ENCODE measurements around the gene SMG7.

Gene SMG7

DNA sequence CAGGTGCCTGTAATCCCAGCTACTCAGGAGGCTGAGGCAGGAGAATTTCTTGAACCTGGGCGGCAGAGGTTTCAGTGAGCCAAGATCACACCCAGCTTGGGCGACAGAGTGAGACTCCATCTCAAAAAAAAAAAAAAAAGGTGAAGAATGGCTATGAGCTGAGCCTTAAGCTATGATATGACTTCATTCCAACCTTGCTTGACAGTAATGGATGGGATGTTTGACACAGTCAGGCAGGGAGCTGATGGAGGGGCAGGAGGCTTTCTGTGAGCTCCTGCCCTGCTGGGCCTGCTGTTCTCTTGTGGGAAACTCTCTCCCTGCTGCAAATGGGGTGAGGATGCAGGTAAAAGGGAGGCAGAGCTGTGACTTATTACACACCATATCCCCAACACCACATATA, 90.4 kb downstream of the SMG7 start:
- TF ChIP-seq TCF7L2 (IDR thresholded peaks at IDR 0.05; ENCODE audit: borderline replicate concordance, low read depth, low read length) = no peak
- no peak for TF ChIP-seq ZNF549 (tag by site-specific recombination; IDR thresholded peaks at IDR 0.05)
- TF ChIP-seq ZNF677 (tag by site-specific recombination; IDR thresholded peaks at IDR 0.05) = no peak
- TF ChIP-seq ZNF114 (tag by site-specific recombination; IDR thresholded peaks at IDR 0.05) = no peak
- TF ChIP-seq HOXC10 (CRISPR knock-in tag; IDR thresholded peaks at IDR 0.05) = no peak
- TF ChIP-seq ZNF16 (tag by site-specific recombination; IDR thresholded peaks at IDR 0.05; ENCODE audit: low read depth) = no peak
- TF ChIP-seq ZNF837 (tag by site-specific recombination; IDR thresholded peaks at IDR 0.05) = no peak
- TF ChIP-seq, protein P1, sequence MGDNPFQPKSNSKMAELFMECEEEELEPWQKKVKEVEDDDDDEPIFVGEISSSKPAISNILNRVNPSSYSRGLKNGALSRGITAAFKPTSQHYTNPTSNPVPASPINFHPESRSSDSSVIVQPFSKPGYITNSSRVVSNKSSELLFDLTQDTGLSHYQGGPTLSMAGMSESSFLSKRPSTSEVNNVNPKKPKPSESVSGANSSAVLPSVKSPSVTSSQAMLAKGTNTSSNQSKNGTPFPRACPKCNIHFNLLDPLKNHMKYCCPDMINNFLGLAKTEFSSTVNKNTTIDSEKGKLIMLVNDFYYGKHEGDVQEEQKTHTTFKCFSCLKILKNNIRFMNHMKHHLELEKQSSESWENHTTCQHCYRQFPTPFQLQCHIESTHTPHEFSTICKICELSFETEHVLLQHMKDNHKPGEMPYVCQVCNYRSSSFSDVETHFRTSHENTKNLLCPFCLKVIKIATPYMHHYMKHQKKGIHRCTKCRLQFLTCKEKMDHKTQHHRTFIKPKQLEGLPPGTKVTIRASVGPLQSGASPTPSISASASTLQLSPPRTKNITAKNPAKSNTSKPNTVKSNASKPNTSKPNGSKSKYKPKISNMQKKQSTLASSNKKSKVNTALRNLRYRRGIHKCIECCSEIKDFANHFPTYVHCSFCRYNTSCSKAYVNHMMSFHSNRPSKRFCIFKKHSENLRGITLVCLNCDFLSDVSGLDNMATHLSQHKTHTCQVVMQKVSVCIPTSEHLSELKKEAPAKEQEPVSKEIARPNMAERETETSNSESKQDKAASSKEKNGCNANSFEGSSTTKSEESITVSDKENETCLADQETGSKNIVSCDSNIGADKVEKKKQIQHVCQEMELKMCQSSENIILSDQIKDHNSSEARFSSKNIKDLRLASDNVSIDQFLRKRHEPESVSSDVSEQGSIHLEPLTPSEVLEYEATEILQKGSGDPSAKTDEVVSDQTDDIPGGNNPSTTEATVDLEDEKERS (tag by site-specific recombination; IDR thresholded peaks at IDR 0.05) = no peak
- TF ChIP-seq ZNF157 (tag by site-specific recombination; IDR thresholded peaks at IDR 0.05) = no peak
- Histone ChIP-seq H3K9me3 (ENCODE audit: control insufficient read depth, insufficient read depth, low read depth, low read length) (no peaks in the 10 kb centered on the region), H3K4me1 (ENCODE audit: control insufficient read depth, insufficient read depth, low read length) (no peaks in the 10 kb centered on the region), H3K27ac (ENCODE audit: extremely low read depth, low read depth, low read length) (no peak overlapping the region), H3K4me3 (ENCODE audit: low read depth, low read length) (no peak overlapping the region), H3K36me3 (ENCODE audit: control insufficient read depth in 2 of 2, insufficient read depth in 1 of 2, low read length in 2 of 2) (peaks cover 0 to 6% of the 10 kb centered on the region in 2 experiments; a peak in 1 of 3 replicates)
- POLR2A ChIA-PET = interaction anchor here (0.7 kb wide), 1 partner anchor 9 kb away, joined by 3 read pairs; no protein-coding TSS in a partner anchor
- CTCF ChIA-PET = no interaction called here

DNA sequence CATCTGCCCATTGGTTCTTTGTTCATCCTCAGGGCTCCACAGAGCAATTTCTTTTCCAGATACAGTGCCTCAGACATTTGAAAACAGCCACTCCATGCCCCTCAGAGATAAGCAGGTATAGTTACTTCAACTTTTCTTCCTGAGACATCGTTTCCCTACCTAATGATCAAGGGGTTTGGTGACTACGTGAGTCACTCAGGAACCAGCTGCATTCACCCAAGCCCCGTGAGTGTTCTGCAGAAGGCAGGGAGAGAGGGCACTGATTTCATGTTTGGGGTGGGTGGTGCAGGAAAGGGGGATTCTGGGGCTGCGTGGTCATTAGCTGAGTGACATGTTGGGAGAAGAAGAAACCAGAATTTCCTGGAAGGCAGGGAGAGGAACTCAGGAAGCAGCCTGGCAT, 93.0 kb downstream of the SMG7 start:
- Histone ChIP-seq H3K36me3 (ENCODE audit: control insufficient read depth in 2 of 2, insufficient read depth in 1 of 2, low read length in 2 of 2) (no peaks in the 10 kb centered on the region), H3K4me3 (ENCODE audit: low read depth, low read length) (no peak overlapping the region), H3K27ac (ENCODE audit: extremely low read depth, low read depth, low read length) (no peak overlapping the region), H3K4me1 (ENCODE audit: control insufficient read depth, insufficient read depth, low read length) (no peaks in the 10 kb centered on the region), H3K9me3 (ENCODE audit: control insufficient read depth, insufficient read depth, low read depth, low read length) (no peaks in the 10 kb centered on the region)
- ChIA-PET POLR2A (no interaction called here), CTCF (no interaction called here)
- TF ChIP-seq, protein P2, sequence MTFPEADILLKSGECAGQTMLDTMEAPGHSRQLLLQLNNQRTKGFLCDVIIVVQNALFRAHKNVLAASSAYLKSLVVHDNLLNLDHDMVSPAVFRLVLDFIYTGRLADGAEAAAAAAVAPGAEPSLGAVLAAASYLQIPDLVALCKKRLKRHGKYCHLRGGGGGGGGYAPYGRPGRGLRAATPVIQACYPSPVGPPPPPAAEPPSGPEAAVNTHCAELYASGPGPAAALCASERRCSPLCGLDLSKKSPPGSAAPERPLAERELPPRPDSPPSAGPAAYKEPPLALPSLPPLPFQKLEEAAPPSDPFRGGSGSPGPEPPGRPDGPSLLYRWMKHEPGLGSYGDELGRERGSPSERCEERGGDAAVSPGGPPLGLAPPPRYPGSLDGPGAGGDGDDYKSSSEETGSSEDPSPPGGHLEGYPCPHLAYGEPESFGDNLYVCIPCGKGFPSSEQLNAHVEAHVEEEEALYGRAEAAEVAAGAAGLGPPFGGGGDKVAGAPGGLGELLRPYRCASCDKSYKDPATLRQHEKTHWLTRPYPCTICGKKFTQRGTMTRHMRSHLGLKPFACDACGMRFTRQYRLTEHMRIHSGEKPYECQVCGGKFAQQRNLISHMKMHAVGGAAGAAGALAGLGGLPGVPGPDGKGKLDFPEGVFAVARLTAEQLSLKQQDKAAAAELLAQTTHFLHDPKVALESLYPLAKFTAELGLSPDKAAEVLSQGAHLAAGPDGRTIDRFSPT (tag by site-specific recombination; IDR thresholded peaks at IDR 0.05) = no peak
- TF ChIP-seq ZSCAN16 (tag by site-specific recombination; IDR thresholded peaks at IDR 0.05) (no peak), ZNF510 (tag by site-specific recombination; IDR thresholded peaks at IDR 0.05; ENCODE audit: insufficient replicate concordance) (no peak), ZNF350 (tag by site-specific recombination; IDR thresholded peaks at IDR 0.05) (no peak), ZNF266 (tag by site-specific recombination; IDR thresholded peaks at IDR 0.05; ENCODE audit: low read depth) (no peak), ZNF677 (tag by site-specific recombination; IDR thresholded peaks at IDR 0.05) (no peak)
- TF ChIP-seq, protein P3, sequence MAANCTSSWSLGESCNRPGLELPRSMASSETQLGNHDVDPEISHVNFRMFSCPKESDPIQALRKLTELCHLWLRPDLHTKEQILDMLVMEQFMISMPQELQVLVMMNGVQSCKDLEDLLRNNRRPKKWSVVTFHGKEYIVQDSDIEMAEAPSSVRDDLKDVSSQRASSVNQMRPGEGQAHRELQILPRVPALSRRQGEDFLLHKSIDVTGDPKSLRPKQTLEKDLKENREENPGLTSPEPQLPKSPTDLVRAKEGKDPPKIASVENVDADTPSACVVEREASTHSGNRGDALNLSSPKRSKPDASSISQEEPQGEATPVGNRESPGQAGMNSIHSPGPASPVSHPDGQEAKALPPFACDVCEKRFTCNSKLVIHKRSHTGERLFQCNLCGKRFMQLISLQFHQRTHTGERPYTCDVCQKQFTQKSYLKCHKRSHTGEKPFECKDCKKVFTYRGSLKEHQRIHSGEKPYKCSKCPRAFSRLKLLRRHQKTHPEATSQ (tag by site-specific recombination; IDR thresholded peaks at IDR 0.05) = no peak

DNA sequence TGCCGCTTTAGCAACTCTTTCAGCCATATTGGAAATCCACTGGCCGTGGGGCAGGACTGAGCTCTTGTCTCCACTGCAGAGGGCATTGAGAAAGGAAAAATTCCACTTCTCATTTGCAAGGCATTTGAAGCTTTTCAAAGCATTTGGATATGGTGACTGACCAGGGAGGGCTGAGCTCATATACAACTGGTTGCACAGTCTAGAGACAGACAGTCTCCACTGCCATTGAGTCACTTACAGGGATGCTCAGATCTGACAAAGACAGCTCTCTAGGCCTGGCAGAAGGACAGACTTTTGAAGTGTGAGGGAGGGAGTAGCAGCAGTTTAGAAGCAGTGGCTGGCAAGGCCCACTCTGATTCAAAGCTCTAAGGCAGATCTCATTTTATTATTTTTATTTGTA, 93.7 kb downstream of the SMG7 start:
- POLR2A ChIA-PET = no interaction called here
- TF ChIP-seq ZNF544 (tag by site-specific recombination; IDR thresholded peaks at IDR 0.05) (no peak), ZNF404 (tag by site-specific recombination; IDR thresholded peaks at IDR 0.05) (no peak), ZNF16 (tag by site-specific recombination; IDR thresholded peaks at IDR 0.05; ENCODE audit: low read depth) (no peak), ZNF701 (tag by site-specific recombination; IDR thresholded peaks at IDR 0.05) (no peak), ZNF335 (tag by site-specific recombination; conservative IDR thresholded peaks at IDR 0.05) (no peak), MEIS1 (CRISPR knock-in tag; IDR thresholded peaks at IDR 0.05; ENCODE audit: borderline replicate concordance) (no peak), ZNF600 (tag by site-specific recombination; IDR thresholded peaks at IDR 0.05) (no peak), SALL2 (tag by site-specific recombination; IDR thresholded peaks at IDR 0.05; ENCODE audit: borderline replicate concordance) (no peak), ZNF394 (tag by site-specific recombination; IDR thresholded peaks at IDR 0.05; ENCODE audit: borderline replicate concordance) (no peak)
- TF ChIP-seq, protein P4, sequence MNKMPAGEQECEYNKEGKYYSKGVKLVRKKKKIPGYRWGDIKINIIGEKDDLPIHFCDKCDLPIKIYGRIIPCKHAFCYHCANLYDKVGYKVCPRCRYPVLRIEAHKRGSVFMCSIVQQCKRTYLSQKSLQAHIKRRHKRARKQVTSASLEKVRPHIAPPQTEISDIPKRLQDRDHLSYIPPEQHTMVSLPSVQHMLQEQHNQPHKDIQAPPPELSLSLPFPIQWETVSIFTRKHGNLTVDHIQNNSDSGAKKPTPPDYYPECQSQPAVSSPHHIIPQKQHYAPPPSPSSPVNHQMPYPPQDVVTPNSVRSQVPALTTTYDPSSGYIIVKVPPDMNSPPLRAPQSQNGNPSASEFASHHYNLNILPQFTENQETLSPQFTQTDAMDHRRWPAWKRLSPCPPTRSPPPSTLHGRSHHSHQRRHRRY (tag by site-specific recombination; IDR thresholded peaks at IDR 0.05) = no peak

More for the DNA sequence above, 93.7 kb downstream of the SMG7 start:
- no peak overlapping the region for H3K4me3 ChIP-seq (ENCODE audit: low read depth, low read length)
- no peaks in the 10 kb centered on the region for H3K4me1 ChIP-seq (ENCODE audit: control insufficient read depth, insufficient read depth, low read length)
- no peaks in the 10 kb centered on the region for H3K9me3 ChIP-seq (ENCODE audit: control insufficient read depth, insufficient read depth, low read depth, low read length)
- CTCF ChIA-PET = no interaction called here
- H3K36me3 ChIP-seq (ENCODE audit: control insufficient read depth in 2 of 2, insufficient read depth in 1 of 2, low read length in 2 of 2) = no peaks in the 10 kb centered on the region
- no peak overlapping the region for H3K27ac ChIP-seq (ENCODE audit: extremely low read depth, low read depth, low read length)

Measured in HEK293 (cell line).